Astrocyte (in vitro differentiated cells and primary cell): Measurements from ENCODE around the gene PKDCC.

Experiments used
- CTCF ChIP-seq: IDR thresholded peaks from 2 replicates; pipeline ENCODE4 v1.5.1; 2011; ENCODE audit warnings: low read depth, mild to moderate bottlenecking, inconsistent platforms, low read length, moderate library complexity; ENCODE audit not compliant: insufficient read depth
- EZH2 ChIP-seq: IDR thresholded peaks from 2 replicates; pipeline ENCODE4 v1.6.1; 2012; ENCODE audit warnings: mild to moderate bottlenecking, low read length, inconsistent platforms; ENCODE audit not compliant: insufficient read depth

- no peak for TF ChIP-seq CTCF
- no peak for TF ChIP-seq EZH2
Measured at GRCh38 chr2:42013409-42013808, 34.4 kb upstream of the PKDCC start.
